Measurements from ENCODE around the gene VCY1B. TPM values are rescaled to one million over a fixed set of nuclear protein-coding genes. Genes with fewer than 3 reads are reported as not detected.

VCY1B gene
- not detected in 5 replicates for total RNA-seq (2022; extraction: Qiagen RNA extraction; ENCODE audit: low read depth)

DNA sequence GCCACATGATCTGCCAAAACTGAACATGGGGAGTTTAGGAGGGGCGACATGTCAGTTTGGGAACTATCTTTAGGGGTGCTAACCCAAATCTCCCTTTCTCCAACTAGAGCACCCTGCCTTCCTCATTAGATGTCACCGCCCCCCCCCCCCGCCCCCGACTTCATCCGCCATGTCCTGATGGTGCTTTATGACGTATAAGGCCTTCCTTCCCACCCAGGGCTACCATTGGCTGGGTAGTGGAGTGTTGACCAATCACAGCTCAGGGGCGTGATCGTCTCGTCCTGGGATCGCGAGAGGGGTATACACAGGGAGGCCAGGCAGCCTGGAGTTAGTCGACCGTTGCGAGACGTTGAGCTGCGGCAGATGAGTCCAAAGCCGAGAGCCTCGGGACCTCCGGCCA lies at the start of gene VCY1B:
TSS of gene VCY1B (plus strand) at position 301 of the 400 bp plus-strand sequence. CDS start at position 364, 63 bp downstream.

Other genes with a start within 250 kb of the VCY1B start
- not detected in 5 replicates for gene VCY, start 69.8 kb upstream of the VCY1B start, total RNA-seq (2022; extraction: Qiagen RNA extraction; ENCODE audit: low read depth)